ENCODE data around the gene CEACAM1.

GRCh38 chr19:42495663-42496062 lies 32.6 kb downstream of the CEACAM1 start:
- TF ChIP-seq CTCF (conservative IDR thresholded peaks at IDR 0.05; ENCODE audit: low read length) = no peak
- no peak for TF ChIP-seq EZH2phosphoT487 (IDR thresholded peaks at IDR 0.05; ENCODE audit: borderline replicate concordance)
